RKO (cell line): Measurements from ENCODE around the gene C10orf95.

Experiments
- DNase-seq: peaks from one replicate; pipeline ENCODE4 v3.0.0-alpha.2; 2016; ENCODE audit warnings: low spot score

Gene C10orf95

DNA sequence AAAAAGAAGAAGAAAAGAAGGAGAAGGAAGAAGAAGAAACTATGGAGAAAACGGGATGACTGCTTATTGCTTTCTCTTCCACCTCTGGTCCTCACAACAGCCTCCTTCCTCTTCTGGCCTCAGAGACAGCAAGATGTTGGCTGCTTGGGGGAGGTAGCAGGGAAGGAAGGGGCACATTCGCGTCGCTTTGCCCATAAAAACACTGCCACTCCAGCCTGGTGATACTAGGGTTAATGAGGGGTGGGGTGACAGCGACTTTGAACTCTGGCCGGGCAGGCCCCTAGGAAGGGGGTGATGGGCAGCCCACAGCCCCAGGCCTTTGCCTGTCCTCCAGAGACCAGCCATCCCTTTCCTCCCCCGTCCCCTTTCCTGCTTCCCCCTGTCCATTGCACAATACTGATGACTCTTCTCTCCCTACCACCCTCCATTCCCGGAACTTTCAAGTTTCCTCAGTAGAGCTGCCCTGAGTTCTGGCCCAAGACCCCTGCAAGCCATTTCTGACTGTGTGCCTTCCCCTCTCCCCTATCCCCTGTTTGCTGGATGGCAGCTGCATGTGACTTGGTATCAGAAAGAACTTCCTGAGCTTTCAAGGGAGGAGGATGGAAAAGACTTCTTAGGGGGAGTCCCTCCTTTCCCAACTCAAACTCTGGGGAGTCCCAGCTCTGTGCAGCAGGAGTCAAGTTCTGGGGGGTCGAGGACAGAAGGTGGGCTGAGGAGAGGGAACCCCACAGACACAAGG, 16.8 kb downstream of the C10orf95 start:
- DNase-seq: no peak

DNA sequence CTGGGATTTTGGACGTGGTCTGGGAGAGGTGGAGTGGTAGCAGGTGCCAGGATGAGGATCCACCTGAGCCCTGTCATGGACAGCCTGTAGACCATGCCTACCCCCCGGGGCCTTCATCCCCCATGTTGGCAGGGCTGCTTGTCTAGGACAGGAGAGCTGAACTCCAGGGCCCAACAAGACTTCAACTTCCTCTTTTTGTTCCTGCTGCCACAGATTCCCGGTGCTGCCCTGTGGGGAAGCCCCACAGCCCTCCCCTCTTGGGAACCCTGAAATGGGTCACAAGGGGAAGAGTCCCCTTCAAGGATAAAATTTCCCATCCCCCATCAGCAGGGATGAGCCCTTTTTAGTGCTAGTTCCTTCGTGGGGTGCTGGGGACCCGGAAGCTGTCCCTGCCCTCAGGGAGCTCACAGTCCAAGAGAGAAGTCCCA, 17.7 kb downstream of the C10orf95 start:
- no peak for DNase-seq

DNA sequence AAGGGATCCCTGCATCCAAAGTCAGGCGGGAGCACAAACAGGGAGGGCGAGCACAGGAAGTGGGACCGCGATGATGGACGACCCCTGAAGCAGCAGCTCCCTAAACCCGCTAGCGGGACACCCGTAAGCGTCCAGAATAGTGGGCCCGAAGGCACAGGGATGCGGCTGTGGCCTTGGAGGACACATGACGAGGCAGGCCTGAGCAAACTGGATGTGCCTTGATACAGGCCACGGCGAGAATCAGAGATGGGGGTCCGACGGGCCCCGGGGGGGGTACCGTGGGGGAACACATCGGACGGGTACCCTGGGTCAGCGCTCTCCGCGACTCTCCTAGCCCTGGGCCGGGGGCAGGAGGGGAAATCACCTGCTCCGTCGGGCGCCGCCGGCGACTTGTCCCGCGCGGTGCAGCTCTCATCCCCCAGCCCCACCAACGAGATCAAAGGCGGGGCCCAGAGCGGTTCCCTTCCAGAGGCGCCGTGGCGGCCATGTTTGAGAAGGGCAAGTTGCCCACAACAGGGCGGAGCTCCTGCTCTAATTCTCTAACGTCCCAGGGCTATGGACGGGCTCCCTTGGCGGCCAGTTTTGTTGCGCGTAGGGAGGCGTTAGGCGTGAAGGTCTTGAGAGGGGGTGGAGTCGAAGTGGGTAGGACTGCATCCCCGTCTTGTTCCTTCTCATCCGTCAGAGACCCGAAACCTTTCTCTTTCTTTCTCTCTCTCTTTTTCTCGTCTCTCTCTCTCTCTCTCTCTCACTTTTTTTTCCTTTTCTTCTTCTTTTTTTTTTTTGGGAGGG, 19.0 kb downstream of the C10orf95 start, which contains the start of gene CUEDC2:
Gene CUEDC2 (minus strand): TSS at position 413 of the 789 bp plus-strand sequence. CDS start 7,386 bp downstream, outside the sequence.
- peak; percentile 95 for DNase-seq

DNA sequence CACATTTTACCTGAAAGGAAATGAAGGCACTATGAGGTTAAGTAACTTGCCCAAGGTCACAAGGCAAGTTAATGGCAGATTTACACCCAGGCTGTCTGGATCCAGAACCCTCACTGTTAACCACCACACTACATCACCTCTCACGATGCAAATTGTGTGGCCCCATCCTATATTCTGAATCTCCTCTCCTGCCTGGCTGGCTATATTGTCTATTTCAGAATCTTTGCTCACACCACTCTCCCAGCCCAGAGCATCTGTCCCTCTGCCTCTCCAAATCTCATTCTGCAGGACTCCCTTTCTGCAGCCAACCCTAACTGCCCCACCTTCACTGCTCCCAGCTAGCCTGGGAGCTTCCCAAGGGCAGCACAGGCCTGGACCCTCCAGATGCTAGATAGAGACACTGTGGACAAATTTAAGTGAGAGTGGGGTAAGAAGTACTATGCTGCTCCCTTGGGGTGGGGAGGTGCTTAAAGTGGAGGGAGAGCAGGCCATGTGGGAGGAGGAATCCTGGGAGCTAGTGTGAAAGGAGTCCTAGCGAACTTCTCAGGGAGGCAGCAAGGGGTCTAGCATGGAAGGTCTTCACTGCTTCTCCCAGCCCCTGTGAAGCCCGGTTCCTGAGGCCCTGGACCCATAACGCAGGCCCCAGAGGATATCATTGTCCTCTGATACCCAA, 19.8 kb downstream of the C10orf95 start:
- peak; percentile 72 for DNase-seq

DNA sequence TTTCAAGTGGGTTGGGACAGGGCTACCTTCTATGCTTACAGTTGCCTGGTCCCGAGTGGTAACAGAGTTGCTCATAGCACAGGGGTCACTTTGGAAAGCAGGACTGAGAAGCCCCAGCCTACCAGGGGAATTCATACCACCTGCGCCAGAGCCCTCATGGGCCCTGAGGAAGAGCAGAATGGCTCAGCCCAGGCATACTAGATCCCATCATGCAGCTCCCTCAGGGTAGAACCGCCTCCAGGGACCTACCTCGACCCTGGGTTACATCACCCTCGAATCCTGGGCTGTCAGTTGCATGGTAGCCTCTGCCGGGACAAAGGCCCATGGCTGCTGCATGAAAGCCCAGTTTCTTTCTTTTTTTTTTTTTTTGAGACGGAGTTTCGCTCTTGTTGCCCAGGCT, 21.9 kb downstream of the C10orf95 start:
- no peak for DNase-seq

DNA sequence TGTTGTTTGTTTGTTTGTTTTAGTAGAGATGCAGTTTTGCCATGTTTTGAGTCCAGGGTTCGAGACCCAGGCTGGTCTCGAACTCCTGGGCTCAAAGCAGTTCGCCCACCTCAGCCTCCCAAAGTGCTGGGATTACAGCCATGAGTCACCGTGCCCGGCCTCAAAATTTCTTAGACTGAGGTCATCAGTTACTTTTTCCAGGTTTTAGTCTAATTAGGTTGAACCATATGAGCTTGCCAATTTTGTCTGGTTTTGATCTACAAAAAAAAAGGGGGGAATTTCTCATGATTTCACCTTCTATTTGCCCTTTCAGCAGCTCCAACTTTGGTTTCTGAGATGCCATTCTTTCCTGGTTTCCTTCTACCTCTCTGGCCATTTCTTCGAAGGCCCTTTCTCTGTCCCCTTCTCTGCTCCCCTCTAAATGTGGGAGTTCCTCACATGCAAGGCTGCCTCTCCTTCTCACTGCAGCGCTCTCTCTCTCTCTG, 24.5 kb downstream of the C10orf95 start:
- no peak for DNase-seq

DNA sequence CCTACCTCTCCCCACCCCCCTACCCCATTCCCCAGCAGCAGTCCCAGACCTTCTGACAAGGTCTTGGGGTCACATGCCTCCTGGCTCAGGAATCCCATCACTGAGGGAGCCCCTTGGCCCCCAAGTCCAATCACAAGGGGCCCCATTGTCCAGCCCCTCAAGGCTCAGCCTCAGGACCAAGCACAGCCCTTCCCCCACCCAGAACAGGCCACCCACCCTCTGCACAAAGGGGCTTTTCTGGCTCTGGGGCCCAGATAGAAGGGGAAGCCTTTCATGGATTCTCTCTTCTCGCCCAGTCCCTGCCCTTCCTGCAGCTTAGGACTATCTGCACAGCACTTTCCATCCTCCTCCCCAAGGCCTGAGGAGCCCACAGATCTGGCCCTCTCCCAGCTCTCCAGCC, 25.9 kb downstream of the C10orf95 start:
- no peak for DNase-seq

DNA sequence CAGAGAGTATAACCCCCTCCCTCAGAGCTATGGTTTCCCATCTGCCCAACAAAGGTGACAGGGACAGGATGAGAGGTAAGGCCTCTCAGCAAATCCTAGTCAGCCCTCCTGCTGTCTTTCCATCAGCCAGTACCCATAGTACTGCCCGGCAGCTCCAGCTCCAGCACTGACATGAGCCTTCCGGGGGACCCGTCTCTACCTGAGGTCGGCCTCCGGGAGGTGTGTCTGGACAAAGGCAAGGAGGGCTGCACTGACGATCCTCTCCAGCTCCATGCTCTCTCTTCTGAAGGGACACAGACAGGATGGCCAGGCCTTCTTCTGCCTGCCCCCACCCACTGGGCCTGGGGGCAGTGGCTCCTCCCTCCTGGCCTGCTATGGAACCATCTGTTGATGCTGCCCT, 26.4 kb downstream of the C10orf95 start:
- DNase-seq: no peak

DNA sequence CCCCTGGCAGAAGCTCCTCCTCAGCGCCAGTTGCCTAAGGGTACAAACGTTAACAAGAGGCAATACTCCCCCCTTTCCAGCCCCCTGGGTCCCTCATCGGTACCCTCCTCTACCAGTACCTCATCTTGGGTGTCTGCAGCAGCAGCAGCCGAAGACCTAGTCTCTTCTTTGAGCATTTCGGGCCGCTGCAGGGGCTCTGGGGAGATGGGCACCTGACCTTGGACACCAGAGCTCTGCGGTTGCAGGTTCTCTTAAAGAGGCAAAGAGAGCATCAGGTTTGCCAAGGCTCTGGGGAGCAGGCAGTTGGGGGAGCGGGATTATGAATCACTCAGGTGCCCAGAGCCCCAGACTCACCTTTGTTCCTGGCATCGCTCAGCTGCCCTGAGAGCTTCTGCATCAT, 27.2 kb downstream of the C10orf95 start:
- DNase-seq: no peak

DNA sequence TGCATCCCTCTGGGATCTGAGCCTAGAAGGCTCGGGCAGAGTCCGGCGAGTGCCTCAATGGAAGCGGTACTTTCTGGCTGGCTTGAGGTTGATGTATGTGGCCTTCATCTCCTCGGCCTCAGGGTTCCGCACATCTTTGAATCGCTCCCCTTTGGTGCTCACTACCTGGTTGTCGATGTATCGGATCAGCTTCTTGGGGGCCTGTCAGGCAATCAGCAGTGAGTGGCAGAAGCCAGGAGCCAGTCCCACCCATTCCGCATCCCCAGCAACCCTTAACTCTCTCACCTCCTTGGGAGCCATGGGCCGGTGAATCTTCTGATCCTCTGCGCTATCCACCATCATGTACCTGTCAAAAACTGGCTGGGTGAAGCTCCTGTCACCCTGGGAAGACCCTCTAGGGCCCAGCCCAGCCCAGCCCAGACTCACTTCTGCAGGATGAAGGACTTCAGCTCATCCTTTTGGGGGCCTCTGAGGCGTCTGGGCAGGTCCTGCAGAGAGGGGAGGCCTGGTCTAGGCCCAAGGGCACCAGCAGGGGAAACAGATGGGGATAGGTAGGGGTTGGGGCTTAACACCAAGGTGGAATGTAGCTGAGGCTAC, 27.9 kb downstream of the C10orf95 start:
- no peak for DNase-seq

DNA sequence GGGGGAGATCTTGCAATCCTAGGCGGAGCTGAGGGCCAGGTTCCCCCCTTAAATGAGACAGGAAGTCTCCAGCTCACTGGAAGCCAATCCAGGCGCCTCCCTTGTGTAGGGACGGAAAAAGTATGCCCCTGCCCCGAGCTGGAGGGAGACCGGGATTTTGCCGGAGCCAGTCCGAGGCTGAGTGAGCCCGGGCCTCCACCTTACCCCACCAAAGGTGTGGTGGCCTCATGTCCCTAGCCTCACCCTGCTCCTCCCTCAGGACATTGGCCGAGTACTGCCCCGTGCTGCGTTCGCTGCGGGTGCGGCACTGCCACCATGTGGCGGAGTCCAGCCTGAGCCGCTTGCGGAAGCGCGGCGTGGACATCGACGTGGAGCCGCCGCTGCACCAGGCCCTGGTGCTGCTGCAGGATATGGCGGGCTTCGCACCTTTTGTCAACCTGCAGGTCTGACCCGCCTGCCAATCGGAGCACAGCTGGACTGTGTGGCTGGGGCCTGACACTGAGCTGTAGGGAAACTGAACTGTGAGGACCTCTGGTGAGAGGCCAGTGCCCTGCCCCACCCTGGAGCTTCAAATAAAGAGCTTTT, 28.7 kb downstream of the C10orf95 start:
- DNase-seq: peak; percentile 88

DNA sequence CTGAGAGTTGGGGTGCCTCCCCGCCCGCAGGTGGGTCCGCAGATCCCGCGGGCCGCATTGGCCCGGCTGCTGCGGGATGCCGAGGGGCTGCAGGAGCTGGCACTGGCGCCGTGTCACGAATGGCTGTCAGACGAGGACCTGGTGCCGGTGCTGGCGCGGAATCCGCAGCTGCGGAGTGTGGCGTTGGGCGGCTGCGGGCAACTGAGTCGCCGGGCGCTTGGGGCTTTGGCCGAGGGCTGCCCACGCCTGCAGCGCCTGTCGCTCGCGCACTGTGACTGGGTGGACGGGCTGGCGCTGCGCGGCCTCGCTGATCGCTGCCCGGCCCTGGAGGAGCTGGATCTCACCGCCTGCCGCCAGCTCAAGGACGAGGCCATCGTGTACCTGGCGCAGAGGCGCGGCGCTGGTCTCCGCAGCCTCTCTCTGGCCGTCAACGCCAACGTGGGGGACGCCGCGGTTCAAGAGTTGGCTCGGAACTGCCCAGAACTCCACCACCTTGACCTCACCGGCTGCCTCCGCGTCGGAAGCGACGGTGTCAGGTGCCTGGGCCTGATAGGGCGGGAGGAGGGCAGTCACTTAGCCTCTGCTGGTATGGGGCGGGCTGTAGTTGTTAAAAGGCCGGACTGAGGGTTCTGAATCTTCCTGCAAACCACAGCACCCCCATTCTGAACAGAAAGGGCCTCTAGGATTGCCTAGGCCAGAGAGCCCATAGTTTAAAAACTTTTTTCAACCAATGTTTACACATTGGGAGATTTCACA, 29.4 kb downstream of the C10orf95 start:
- DNase-seq: peak; percentile 73

DNA sequence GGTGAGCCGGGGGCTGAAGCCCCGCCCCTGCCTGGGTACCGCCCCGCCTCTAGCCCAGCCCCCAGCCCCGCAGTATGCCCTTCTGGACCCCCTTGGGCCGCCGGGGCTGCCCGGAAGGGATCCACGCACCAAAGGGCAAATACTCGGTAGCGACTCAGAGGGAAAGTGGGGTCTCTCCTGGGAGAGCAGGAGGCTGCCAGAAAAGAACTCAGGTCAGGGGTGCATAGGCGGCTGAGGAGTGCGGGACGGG, 29.9 kb downstream of the C10orf95 start:
- no peak for DNase-seq

DNA sequence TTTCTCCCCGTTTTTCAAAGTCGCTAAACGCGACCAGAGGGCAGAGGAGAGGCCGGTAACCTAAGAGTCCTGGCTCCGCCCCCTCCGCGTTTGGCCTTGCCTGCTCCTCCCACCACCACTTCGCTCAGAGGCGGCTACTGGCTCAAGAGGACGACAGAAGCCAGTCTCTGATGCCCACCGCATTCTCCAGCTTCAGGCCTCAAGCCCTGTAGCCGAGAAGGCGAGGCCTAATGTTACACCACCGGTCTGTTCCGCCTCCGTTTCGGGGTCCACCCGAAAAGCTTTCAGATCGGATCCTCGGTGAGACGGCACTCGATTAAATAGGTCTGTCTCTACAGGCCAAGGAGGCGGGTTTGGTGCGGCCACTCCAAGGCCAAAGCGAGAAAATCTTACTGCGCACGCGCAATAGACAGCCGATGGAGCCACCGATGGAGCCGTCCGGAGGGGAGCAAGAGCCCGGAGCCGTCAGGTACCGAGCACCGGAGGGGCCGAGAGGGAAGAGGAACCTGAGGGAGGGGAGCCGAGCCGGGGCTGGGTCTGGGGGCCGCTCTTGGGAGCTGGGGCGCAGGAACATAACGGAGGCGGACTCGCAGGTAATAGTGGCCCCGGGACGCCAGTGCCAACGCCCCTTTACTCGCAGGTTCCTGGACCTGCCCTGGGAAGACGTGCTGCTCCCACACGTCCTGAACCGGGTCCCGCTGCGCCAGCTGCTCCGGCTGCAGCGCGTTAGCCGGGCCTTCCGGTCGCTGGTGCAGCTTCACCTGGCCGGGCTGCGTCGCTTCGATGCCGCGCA, 30.4 kb downstream of the C10orf95 start, which contains the start of gene FBXL15:
Gene FBXL15 (plus strand): TSS at position 123 of the 793 bp plus-strand sequence. CDS start 294 bp downstream, at position 417.
- DNase-seq: peak; percentile 95

DNA sequence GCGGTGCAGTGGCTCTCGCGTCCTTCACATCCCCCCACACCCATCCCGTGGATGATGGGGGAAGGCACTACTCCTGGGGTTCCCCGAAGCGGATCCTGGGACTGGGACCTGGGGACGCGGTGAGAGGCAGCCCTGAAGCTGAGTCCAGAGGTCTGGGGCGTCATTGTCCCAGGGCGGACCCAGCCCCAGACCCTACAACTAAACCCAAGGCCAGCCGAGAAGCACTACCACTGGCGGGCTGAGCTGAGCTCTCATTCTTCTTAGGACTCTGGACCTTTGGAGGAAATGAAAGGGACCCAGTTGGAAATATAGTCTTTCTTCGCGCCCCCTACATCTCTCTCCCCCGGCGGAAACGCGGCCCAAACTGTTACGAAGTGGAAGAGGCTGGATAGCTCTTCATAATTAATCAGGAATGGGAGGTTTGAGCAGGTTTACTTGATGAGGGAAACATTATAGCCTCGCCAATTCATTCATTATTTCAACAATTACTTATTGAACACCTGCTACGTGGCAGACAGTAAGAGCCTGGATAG, 31.1 kb downstream of the C10orf95 start:
- peak; percentile 26 for DNase-seq

DNA sequence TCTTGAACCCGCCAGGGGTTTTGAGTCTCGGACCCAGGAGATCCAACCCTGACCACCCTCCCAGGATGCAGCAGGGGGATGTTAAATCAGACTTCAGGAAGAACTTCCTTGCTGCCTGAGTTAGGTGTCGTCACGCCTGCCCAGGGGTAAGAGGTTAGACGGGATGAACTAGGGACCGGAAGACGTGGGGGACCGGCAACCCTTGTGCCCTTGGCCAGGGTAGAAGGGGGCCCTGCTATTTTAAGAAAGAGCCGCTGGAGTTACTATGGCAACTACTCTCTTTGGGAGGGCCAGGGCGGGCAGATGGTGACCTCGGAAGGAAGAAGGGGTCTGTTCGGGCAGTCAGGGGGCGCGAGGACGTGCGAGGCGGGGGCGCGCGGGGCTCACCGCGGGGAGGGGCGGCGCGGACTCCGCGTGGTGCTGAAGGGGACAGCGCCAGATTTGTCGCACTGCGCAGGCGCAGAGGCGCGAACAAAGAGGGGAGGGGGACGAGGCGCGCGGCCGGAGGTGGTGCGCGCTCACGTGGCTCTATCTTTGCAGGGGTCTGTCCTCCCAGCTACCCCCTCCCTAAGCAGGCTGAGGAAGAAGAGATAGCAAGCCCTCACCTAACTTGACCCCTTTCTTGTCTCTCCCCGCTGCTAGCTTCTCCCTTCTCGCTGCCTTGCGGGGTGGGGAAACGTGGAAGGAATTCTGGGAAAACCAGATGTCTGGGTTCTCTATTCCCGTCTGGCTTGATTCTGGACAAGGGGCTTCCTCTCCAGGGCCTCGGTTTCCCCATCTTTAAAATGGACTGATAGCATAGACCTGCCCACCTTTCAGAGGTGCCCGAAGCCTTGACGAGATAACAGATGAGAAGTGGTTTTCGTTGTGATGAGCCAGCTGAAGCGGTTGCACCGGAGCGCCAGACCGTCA, 31.8 kb downstream of the C10orf95 start:
- peak; percentile 38 for DNase-seq

DNA sequence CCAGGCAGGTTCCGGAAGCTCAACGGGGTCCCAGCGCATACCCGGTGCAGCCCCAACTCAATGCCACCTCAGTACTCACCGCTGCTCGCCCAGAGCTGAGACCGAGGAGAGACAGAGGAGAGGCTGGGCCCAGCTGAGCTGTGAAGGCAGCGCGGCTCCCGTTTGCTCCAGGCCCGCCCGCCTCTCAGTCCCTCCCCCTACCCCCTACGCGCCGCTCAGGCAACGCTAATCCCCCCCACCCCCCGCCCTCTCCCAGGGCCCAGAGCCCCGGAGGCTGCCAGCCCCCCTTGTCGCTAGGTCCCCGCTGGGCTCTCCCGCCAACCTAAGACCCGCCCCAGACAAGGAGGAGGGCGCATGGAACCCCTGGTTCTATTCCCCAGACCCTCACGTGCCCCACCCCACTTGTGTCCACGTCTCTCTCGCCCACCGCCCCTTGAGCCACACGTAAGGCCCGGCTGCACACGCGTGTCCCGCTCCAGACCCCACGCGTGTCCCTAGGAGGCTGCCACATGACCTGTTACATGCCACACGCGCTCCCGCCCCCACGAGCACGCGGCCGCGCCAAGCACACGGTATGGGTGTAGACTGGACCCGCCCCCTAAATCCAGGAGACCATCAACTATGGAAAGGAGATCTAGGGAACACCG, 32.6 kb downstream of the C10orf95 start, which contains the start of gene PSD:
Gene PSD (minus strand): TSS at position 164 of the 647 bp plus-strand sequence. CDS start 1,747 bp downstream, outside the sequence.
- DNase-seq: no peak

DNA sequence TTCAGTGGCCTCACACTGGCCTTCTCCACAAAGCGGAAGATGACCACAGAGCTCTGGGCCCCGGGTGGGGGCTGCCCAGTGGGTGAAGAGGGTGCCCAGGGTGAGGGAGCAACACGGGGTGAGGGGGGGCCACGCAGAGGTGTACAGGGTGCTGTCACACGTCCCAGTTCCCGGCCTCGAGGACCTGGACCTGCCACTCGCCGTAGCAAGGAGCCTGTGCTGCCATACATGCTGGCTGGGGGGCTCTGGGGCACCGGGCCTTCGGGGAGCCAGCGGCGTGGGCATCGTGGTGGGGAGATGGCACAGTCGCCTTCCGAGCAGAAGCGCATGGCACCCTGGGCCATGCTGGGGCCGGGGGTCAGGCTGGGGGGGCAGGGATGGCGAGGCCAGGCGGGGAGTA, 34.6 kb downstream of the C10orf95 start:
- DNase-seq: no peak
